ENCODE measurements around the gene SPRR2D. TPM values are rescaled to one million over a fixed set of nuclear protein-coding genes. Genes with fewer than 3 reads are reported as not detected.
"Not testable (repeated sequence)": the region's sequence is repeated elsewhere in the genome, so short reads cannot be mapped to it uniquely, and the experiment has no call there.

The SPRR2D gene
- total RNA-seq, 1 donor: not detected

GRCh38 chr1:153058826-153059784, 18.2 kb upstream of the SPRR2D start:
- no peak overlapping the region for H3K4me3 ChIP-seq (ENCODE audit: low read depth, low read length)

GRCh38 chr1:153058154-153058553, 17.2 kb upstream of the SPRR2D start:
- no peak overlapping the region for H3K4me3 ChIP-seq (ENCODE audit: low read depth, low read length)
- no peak for DNase-seq (ENCODE audit: low read depth)
- no peak for TF ChIP-seq CTCF (IDR thresholded peaks at IDR 0.05; ENCODE audit: insufficient read depth, low read length)

More at GRCh38 chr1:153058826-153059784, 18.2 kb upstream of the SPRR2D start:
- no peak for DNase-seq (ENCODE audit: low read depth)
- no peak for TF ChIP-seq CTCF (IDR thresholded peaks at IDR 0.05; ENCODE audit: insufficient read depth, low read length)

- no peak for TF ChIP-seq CTCF (IDR thresholded peaks at IDR 0.05; ENCODE audit: insufficient read depth, low read length)
- no peak for DNase-seq (ENCODE audit: low read depth)
- no peak within 1 kb of the TSS for H3K4me3 ChIP-seq (ENCODE audit: low read depth, low read length)
Measured at GRCh38 chr1:153057375-153057774, 16.5 kb upstream of the SPRR2D start, which contains the start of gene SPRR2A. SPRR2A (minus strand) TSS chr1:153057512; CDS start chr1:153056735, 777 bp downstream.

GRCh38 chr1:153056111-153056510, 15.2 kb upstream of the SPRR2D start:
- not testable (repeated sequence) for DNase-seq (ENCODE audit: low read depth); H3K4me3 ChIP-seq (ENCODE audit: low read depth, low read length)

GRCh38 chr1:153049211-153049610, 8.3 kb upstream of the SPRR2D start:
- DNase-seq (ENCODE audit: low read depth): no peak
- no peak overlapping the region for H3K4me3 ChIP-seq (ENCODE audit: low read depth, low read length)
- no peak for TF ChIP-seq CTCF (IDR thresholded peaks at IDR 0.05; ENCODE audit: insufficient read depth, low read length)

GRCh38 chr1:153035211-153035610, 5.7 kb downstream of the SPRR2D start:
- TF ChIP-seq CTCF (IDR thresholded peaks at IDR 0.05; ENCODE audit: insufficient read depth, low read length): no peak
- no peak for DNase-seq (ENCODE audit: low read depth)
- H3K4me3 ChIP-seq (ENCODE audit: low read depth, low read length): no peak overlapping the region

GRCh38 chr1:153032677-153033308, 8.1 kb downstream of the SPRR2D start:
- no peak overlapping the region for H3K4me3 ChIP-seq (ENCODE audit: low read depth, low read length)
- peak; percentile 3 for TF ChIP-seq CTCF (IDR thresholded peaks at IDR 0.05; ENCODE audit: insufficient read depth, low read length)
- peak; percentile 43 for DNase-seq (ENCODE audit: low read depth)

Data from fibroblast of the aortic adventitia (primary cell).